ENCODE results near the gene ZBTB16.

GRCh38 chr11:114168691-114169090 lies 109.2 kb downstream of the ZBTB16 start:
- no peak for TF ChIP-seq CTCF (IDR thresholded peaks at IDR 0.05; ENCODE audit: insufficient read depth, low read length)
- TF ChIP-seq POLR2AphosphoS5 (IDR thresholded peaks at IDR 0.05; ENCODE audit: low read depth): 0 out of 2 replicates have a peak, but pooled peaks have one; percentile 13
- TF ChIP-seq REST (IDR thresholded peaks at IDR 0.05; ENCODE audit: insufficient replicate concordance, low read depth): no peak

Measured in HL-60 (cell line).